ENCODE data around the gene COL26A1. TPM values are rescaled to one million over a fixed set of nuclear protein-coding genes. Genes with fewer than 3 reads are reported as not detected.

The COL26A1 gene
- total RNA-seq, 1 donor from 2014 or later = 155 TPM

DNA sequence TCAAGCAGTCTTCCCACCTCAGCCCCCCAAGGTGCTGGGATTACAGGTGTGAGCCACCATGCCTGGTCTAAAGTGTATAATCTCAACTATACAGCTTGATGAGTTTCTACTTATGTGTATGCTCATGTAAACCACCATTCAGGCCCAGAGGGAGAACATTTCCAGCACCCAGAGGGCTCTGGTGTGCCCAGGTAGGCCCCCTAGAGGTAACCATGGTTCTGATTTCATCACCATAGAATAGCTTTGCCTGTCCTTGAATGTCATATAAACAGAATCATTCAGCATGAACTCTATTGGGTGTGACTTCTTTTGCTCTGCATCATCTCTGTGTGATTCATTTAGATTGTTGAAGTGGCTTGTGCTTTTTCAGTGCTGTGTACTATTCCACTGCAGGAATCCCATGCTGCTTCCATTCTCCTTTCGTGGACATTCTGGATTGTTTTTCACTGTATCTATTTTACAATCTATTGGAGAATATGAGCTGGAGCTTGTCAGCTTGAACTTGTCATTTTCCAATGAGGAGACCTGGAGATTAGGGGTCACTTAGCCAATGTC lies 35.2 kb downstream of the COL26A1 start:
- TF ChIP-seq, protein P1, sequence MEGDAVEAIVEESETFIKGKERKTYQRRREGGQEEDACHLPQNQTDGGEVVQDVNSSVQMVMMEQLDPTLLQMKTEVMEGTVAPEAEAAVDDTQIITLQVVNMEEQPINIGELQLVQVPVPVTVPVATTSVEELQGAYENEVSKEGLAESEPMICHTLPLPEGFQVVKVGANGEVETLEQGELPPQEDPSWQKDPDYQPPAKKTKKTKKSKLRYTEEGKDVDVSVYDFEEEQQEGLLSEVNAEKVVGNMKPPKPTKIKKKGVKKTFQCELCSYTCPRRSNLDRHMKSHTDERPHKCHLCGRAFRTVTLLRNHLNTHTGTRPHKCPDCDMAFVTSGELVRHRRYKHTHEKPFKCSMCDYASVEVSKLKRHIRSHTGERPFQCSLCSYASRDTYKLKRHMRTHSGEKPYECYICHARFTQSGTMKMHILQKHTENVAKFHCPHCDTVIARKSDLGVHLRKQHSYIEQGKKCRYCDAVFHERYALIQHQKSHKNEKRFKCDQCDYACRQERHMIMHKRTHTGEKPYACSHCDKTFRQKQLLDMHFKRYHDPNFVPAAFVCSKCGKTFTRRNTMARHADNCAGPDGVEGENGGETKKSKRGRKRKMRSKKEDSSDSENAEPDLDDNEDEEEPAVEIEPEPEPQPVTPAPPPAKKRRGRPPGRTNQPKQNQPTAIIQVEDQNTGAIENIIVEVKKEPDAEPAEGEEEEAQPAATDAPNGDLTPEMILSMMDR (IDR thresholded peaks at IDR 0.05) = peak; percentile 19
- DNase-seq (ENCODE audit: low spot score) = no peak
- Mint-ChIP-seq H3K36me3 (ENCODE audit: low read depth) (peaks cover 6% of the 10 kb centered on the region), H3K27ac (ENCODE audit: unreplicated experiment) (no peak overlapping the region), H3K9me3 (ENCODE audit: low read depth) (no peaks in the 10 kb centered on the region), H3K4me3 (ENCODE audit: unreplicated experiment) (no peak overlapping the region), H3K4me1 (ENCODE audit: low read depth) (peaks cover 48% of the 10 kb centered on the region), H3K27me3 (ENCODE audit: low read depth) (no peaks in the 10 kb centered on the region)

DNA sequence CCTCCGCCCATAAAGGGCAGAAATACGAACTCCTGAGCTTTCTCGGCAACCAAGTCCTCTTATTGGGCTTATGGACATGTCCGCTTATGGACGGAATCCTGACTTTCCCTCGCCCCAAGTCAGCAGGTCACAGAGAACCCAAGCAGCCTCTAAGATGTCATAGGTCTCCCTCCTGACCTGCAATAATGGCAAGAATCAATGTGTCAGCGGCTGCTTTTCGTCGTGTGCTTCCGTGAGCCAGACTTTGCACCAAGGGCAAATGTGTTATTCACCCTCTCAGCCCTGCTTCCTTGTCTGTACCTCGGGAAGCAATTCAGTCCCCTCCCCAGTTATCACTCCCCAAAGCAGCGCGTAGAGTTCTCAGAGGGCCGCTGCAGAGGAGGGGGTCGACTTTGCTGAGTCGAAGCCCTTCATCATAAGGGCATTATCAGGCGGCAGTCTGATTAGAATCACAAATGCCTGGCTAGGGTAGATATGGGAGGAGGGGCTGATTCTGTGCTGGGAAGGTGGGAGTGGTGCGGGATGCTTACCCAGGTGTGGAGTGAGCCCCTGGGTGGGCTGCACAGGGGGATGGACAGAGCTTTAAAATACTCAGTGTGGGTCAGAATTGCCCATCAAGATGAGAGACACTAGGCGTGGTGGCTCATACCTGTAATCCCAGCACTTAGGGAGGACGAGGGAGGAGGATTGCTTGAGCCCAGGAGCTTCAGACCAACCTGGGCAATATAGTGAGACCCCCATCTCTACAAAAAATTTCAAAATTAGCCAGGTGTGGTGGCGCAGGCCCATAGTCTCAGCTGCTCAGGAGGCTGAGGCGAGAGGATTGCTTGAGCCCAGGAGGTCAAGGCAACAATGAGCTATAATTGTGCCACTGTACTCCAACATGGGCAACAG lies 36.0 kb downstream of the COL26A1 start:
- TF ChIP-seq, protein P1 (IDR thresholded peaks at IDR 0.05) = no peak
- no peak overlapping the region for H3K27ac Mint-ChIP-seq (ENCODE audit: unreplicated experiment)
- H3K9me3 Mint-ChIP-seq (ENCODE audit: low read depth) = no peaks in the 10 kb centered on the region
- peaks cover 55% of the 10 kb centered on the region for H3K4me1 Mint-ChIP-seq (ENCODE audit: low read depth)
- H3K36me3 Mint-ChIP-seq (ENCODE audit: low read depth) = peaks cover 6% of the 10 kb centered on the region
- H3K4me3 Mint-ChIP-seq (ENCODE audit: unreplicated experiment) = no peak overlapping the region
- H3K27me3 Mint-ChIP-seq (ENCODE audit: low read depth) = no peaks in the 10 kb centered on the region
- DNase-seq (ENCODE audit: low spot score) = no peak

DNA sequence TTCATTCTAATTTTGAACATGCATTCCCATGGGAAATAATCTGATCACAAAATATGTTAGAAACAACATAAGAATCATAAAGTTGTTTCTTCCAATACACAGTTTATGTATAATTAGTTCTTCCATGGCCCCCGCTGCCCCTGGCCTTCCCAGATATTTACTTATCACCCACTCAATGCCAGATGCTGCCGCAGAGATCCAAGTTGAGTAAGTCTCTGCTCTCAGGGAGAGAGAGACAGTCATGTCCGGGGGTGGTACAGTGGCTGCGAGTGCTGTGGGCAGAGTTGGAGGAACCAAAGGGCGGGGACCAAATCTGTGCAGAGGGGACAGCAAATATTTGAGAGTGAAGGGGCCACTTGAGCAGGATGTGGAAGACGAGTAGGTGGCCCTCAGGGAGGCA lies 37.1 kb downstream of the COL26A1 start:
- peak overlapping the region; percentile 88 for H3K27ac Mint-ChIP-seq (ENCODE audit: unreplicated experiment)

DNA sequence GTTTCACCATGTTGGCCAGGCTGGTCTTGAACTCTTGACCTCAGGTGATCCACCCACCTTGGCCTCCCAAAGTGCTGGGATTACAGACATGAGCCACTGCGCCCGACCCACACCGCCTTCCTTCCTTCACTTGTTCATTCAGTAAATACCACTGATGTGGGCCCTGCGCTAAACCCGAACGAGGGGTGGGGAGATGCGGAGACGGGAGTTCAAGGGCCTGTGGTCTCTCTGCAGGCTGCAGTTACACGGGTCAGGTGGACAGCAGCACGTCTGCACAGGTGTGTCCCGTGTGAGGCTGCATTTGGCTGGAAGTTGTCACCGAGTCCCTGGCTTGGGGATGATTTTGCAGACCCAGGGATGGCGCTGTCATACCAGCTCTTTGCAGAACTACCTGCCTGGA lies 38.1 kb downstream of the COL26A1 start:
- Mint-ChIP-seq H3K27me3 (ENCODE audit: low read depth) (no peaks in the 10 kb centered on the region), H3K4me3 (ENCODE audit: unreplicated experiment) (no peak overlapping the region), H3K36me3 (ENCODE audit: low read depth) (peaks cover 9% of the 10 kb centered on the region), H3K27ac (ENCODE audit: unreplicated experiment) (peak overlapping the region; percentile 95), H3K9me3 (ENCODE audit: low read depth) (no peaks in the 10 kb centered on the region), H3K4me1 (ENCODE audit: low read depth) (peaks cover 45% of the 10 kb centered on the region)
- TF ChIP-seq, protein P1 (IDR thresholded peaks at IDR 0.05) = no peak
- no peak for DNase-seq (ENCODE audit: low spot score)

More for the DNA sequence above, 37.1 kb downstream of the COL26A1 start:
- H3K27me3 Mint-ChIP-seq (ENCODE audit: low read depth) = no peaks in the 10 kb centered on the region
- DNase-seq (ENCODE audit: low spot score) = no peak
- TF ChIP-seq, protein P1 (IDR thresholded peaks at IDR 0.05) = no peak
- H3K4me3 Mint-ChIP-seq (ENCODE audit: unreplicated experiment) = no peak overlapping the region
- H3K4me1 Mint-ChIP-seq (ENCODE audit: low read depth) = peaks cover 55% of the 10 kb centered on the region
- H3K9me3 Mint-ChIP-seq (ENCODE audit: low read depth) = no peaks in the 10 kb centered on the region
- H3K36me3 Mint-ChIP-seq (ENCODE audit: low read depth) = peaks cover 6% of the 10 kb centered on the region

DNA sequence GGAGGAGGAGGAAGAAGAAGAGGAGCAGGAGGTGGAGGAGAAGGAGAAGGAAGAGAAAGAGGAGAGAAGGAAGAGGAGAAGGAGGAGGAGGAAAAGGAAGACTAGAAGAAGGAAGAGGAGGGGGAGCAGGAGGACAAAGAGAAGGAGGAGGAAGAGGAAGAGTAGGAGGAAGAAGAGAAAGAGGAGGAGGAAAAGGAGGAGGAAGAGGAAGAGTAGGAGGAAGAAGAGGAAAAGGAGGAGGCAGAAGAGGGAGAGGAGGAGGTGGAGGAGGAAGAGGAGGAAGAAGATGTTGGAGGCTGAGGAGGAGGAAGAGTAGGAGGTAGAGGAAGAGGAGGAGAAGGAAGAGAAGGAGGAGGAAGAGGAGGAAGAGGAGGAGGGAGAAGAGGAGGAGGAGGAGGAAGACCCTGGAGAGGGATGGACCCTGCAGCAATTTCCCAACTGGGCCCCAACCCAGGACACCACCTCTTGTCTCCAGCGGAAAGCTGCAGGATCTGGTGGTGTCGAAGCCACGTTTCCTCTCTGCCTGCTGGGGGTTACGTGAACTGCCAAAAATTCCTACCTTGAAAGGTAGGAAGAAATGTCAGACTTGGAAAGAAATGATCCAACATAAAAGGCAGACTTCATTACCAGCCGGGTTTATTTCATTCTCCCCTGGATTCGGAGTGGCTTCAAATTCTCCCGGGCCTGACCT lies 38.9 kb downstream of the COL26A1 start:
- no peaks in the 10 kb centered on the region for H3K9me3 Mint-ChIP-seq (ENCODE audit: low read depth)
- no peaks in the 10 kb centered on the region for H3K27me3 Mint-ChIP-seq (ENCODE audit: low read depth)
- H3K36me3 Mint-ChIP-seq (ENCODE audit: low read depth) = peaks cover 12% of the 10 kb centered on the region
- no peak for DNase-seq (ENCODE audit: low spot score)
- peaks cover 45% of the 10 kb centered on the region for H3K4me1 Mint-ChIP-seq (ENCODE audit: low read depth)
- H3K27ac Mint-ChIP-seq (ENCODE audit: unreplicated experiment) = peak overlapping the region; percentile 95
- TF ChIP-seq, protein P1 (IDR thresholded peaks at IDR 0.05) = no peak
- H3K4me3 Mint-ChIP-seq (ENCODE audit: unreplicated experiment) = peak overlapping the region; percentile 37
